OCI-LY1 (cell line): ENCODE results near the gene BRD4.

Source experiments
- CTCF ChIP-seq: fragments of 200-600 bp; sonication (generic), shearing (Covaris generic); IDR thresholded peaks from 2 replicates; pipeline ENCODE4 v1.5.1; 2017; ENCODE audit warnings: mild to moderate bottlenecking, antibody characterized with exemption, low read length, moderate library complexity, mixed read lengths
- EZH2 ChIP-seq: fragments of 200-600 bp; sonication (generic), shearing (Covaris generic); IDR thresholded peaks from 2 replicates; pipeline ENCODE4 v1.8.0; 2017; ENCODE audit warnings: borderline replicate concordance, mixed run types, mild to moderate bottlenecking, antibody characterized with exemption, low read length, moderate library complexity, mixed read lengths

GRCh38 chr19:15250640-15250993, 81.7 kb downstream of the BRD4 start:
- no peak for TF ChIP-seq CTCF
- TF ChIP-seq EZH2, result no peak
